Fibroblast of lung (primary cell): ENCODE measurements around the gene PCBP4.

Source experiments
- EZH2 ChIP-seq: IDR thresholded peaks from 2 replicates; pipeline ENCODE4 v1.5.1; 2012; ENCODE audit warnings: low read length, control low read depth, mild to moderate bottlenecking; ENCODE audit errors: missing control alignments
- TF ChIP-seq, protein P1 (sequence below), 2 donors: IDR thresholded peaks in 1 of 2; conservative IDR thresholded peaks in 1 of 2; 1 replicate in 1 of 2; 2 replicates in 1 of 2; pipeline ENCODE4 v1.5.1; 2011 to 2012; ENCODE audit warnings: low read length in 2 of 2, control low read depth in 1 of 2, inconsistent platforms in 1 of 2, low read depth in 1 of 2, mild to moderate bottlenecking in 1 of 2

DNA sequence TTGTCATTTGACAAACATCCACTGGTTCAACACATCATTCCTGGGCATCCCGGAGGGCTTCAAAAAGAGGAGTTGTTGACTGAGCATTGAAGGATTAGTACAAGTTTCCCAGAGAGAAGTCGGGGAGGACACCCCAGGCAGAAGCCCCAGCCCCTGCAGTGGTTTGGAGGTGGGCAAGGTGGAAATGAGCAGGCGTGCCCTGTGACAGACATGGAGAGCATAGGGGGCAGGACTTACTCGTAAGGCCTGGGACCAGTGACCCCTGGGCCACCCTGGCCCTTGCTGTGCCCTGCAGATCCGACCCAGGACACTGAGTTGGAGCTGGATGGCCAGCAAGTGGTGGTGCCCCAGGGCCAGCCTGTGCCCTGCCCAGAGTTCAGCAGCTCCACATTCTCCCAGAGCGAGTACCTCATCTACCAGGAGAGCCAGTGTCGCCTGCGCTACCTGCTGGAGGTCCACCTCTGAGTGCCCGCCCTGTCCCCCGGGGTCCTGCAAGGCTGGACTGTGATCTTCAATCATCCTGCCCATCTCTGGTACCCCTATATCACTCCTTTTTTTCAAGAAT is 19.2 kb downstream of the PCBP4 start:
- TF ChIP-seq, protein P1, sequence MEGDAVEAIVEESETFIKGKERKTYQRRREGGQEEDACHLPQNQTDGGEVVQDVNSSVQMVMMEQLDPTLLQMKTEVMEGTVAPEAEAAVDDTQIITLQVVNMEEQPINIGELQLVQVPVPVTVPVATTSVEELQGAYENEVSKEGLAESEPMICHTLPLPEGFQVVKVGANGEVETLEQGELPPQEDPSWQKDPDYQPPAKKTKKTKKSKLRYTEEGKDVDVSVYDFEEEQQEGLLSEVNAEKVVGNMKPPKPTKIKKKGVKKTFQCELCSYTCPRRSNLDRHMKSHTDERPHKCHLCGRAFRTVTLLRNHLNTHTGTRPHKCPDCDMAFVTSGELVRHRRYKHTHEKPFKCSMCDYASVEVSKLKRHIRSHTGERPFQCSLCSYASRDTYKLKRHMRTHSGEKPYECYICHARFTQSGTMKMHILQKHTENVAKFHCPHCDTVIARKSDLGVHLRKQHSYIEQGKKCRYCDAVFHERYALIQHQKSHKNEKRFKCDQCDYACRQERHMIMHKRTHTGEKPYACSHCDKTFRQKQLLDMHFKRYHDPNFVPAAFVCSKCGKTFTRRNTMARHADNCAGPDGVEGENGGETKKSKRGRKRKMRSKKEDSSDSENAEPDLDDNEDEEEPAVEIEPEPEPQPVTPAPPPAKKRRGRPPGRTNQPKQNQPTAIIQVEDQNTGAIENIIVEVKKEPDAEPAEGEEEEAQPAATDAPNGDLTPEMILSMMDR (conservative IDR thresholded peaks at IDR 0.05 in 1 of 2, IDR thresholded peaks at IDR 0.05 in 1 of 2; ENCODE audit: low read depth in 1 of 2, low read length in 2 of 2), result no peak
- TF ChIP-seq EZH2, result no peak
